CD4-positive, alpha-beta T cell treated with Interferon gamma for 1 hour (primary cell): ENCODE results near the gene MAP3K7.

ENCODE experiments used
- DNase-seq: peaks from one replicate; pipeline ENCODE4 v3.0.0-alpha.2; 2020

MAP3K7 gene

GRCh38 chr6:90483116-90483839, 103.6 kb downstream of the MAP3K7 start:
- no peak for DNase-seq

- no peak for DNase-seq
Observed at GRCh38 chr6:90480666-90481065, 106.2 kb downstream of the MAP3K7 start.

DNA sequence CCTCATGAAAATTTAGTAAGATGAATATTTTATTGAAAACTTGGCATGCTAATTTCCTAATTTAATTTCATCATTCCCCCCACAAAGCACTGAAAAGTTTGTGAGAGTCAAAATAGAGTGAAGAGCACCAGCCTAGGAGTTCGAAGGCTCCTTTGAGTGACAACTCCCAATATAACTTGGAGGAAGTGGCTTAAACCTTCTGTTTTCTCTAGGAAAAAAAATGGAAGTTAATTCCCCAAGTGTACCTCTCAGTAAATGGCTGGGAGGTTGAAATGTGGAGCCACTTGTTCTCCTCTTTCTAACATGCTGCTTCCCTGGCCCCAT, 107.3 kb downstream of the MAP3K7 start:
- DNase-seq = no peak

DNA sequence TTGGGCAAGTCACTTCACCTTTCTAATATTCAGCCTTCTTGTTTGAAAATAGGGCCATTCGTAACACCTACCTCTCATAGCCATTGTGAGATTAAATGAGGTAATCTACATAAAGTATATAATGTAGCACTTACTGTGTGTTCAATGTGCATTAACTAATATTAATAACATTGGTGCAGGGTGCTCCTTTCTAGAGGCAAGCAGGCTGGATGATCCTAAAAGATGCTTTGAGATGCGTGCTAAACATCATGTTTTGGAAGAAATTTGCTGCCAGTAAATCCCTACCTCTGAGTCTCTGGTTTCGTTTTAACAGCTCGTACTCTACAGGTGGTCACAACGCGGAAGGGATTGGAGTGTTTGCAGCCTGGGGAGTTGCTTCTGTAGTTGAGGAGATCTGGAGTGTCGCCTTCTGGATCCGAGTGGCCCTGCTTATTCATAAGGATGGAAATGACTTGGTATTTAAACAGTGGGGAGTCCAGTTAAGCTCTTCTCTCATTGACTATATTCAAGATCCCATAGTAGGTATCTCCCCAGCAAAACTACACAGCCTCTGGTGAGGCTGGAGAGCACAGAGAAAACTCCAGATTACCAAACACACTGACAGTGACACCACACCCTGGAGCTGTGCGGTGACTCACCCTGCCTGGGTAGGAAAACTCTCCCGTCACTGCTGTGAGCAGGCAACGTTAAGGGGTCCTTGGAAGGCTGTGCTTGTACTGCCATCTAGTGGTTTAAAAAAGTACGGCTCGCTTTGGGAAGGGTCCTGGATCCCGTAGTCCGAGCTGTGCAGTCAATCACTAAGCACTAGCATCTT, 107.9 kb downstream of the MAP3K7 start:
- DNase-seq = peak; percentile 85

DNA sequence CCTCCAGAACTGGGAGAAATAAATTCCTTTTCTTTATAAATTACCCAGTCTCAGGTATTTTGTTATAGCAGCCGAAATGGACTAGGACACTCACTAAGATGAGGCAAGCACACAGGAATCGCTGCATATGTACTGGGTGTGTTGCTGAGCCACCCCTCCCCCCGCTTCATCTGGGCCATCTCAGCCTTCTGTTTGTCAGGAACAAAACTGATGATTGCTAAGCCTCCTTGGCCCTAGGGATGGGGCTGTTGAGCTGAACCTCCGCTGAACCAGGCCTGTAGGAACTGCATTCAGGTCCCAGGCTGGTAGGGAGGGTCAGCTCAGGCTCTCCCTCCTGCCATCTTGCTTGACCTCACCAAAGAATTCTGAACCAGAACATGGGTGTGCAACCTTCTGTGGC, 108.6 kb downstream of the MAP3K7 start:
- DNase-seq = no peak

DNA sequence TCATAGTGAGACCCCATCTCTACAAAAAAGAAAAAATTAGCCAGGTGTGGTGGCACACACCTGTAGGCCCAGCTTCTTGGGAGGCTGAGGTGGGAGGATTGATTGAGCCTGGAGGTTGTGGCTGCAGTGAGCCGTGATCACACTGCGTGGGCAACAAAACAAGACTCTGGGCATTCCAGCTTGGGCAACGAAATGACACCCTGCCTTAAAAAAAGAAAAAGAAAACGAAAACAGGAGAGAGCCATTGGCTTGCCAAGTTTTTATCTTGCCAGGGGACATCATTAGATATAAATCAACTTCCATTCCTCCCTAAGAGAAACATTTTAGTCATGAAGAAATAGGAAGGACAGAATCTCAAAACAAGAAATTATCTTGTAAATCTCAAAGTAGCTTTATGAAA, 109.5 kb downstream of the MAP3K7 start:
- DNase-seq = no peak

DNA sequence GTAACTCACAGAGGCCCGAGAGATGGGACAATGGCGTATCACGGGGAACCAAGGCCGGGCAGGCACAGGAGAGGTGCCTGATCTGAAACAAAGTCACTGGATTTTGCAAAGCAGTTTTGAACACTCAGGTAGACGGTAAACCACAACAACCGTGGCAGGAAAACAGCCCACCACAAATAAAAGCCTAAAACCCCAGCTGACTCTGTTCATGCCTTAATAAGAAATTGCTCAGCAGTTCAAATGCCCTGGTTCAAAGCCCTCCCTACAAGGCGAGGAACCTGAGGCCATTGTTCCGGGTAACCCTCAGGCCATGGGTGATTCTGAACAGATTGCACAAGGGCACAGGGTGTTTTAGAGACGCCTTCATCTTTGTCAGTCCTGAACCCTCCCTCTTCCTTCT, 114.2 kb downstream of the MAP3K7 start:
- DNase-seq = no peak

GRCh38 chr6:90471263-90471662, 115.6 kb downstream of the MAP3K7 start:
- no peak for DNase-seq

DNA sequence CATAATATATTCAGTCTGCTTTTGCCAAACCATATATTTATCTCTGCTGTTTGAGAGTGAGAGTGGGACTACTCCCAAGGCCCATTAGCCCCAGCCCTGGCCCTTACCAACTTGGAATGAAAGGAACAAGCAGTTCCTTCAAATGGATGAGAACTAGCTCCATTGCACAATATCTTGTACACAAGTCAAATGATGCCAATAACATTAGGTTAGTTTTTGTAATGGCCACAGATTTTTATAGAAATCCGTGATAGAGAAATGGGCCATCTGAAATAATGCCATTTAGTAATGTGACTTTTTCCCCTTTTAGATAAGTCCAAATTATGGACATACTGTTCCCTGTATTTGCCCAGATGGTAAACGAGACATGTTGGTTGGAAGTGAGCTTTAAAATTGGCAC, 117.0 kb downstream of the MAP3K7 start:
- no peak for DNase-seq

DNA sequence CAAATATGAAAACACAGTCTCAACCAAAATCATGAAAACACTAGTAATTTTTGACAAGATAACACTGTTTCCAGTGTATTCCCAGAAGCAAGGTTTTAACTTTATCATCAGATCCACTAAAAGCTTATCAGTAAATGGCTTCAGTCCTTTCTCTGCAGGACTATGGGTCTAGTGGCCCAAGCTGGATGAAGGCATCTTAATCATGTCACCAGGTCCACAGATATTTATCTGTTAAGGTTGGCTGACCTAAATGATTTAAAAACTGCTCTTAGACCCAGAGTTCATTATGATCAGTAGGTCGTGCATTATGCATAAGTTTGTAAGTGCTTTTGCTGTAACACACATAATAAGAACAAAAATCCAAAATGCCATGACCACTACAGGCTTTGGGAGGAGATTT, 118.0 kb downstream of the MAP3K7 start:
- DNase-seq = no peak

DNA sequence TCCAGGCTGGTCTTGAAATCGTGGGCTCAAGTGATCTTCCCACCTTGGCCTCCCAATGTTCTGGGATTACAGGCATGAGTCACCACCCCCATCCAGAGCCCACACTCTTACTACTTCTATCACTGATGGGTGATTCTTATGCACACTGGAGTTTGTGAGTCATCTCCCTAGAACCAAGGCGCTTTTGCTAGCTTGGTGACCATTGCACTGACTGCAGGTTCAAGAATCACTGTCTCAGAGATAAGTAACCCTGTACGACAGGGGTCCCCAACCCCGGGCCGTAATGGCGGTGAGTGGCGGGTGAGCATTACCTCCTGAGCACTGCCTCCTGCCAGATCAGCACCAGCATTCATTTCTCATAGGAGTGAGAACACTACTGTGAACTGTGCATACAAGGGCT, 118.8 kb downstream of the MAP3K7 start:
- DNase-seq = no peak

- DNase-seq = no peak
Observed at GRCh38 chr6:90467546-90467945, 119.3 kb downstream of the MAP3K7 start.

- no peak for DNase-seq
Observed at GRCh38 chr6:90466154-90466940, 120.5 kb downstream of the MAP3K7 start.

GRCh38 chr6:90465686-90466085, 121.2 kb downstream of the MAP3K7 start:
- no peak for DNase-seq

DNA sequence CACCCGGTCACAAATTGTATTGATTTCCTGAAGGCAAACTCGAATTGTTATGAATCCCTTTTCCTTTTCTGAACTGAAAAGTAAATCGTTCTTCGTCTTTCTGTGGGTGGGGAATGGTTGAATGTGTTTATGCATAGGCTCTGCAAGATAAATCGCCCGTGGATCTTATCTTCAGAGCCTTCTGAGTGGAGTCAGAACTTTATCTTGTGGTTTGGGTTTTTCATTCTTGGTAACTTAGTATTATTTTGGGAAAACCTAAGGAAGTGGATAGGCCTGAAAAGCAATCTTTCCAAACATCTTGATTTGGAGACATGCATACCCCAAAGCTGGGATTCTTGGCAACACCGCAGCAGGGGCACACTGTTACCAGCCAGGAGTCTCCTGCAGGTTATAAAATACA, 122.4 kb downstream of the MAP3K7 start:
- DNase-seq = no peak

DNA sequence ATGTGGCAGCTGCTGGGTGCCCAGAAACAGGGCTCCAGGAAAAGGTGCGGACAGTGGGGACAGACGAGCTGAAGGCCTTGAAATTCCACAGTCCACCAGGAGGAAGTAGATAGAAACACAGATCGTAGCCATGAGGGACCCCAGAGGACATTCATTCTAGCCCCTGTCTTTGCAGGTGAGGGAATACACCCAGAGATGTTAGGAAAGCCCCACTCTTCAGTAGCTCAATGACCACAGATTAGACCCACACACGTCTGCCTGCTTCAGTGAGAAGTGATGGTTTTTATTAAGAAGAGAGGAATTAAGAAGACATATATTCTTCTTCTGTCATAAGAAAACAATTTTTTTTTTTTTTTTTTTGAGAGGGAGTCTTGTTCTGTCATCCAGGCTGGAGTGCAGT, 123.0 kb downstream of the MAP3K7 start:
- DNase-seq = no peak
